Umbilical cord (tissue), 1 donor: ENCODE data around the gene FAM120AOS. TPM values are rescaled to one million over a fixed set of nuclear protein-coding genes. Genes with fewer than 3 reads are reported as not detected.

ENCODE experiments used
- total RNA-seq: library from RNA; depleted of rRNA; stranded (reverse); fragments of >200 nt; gene quantifications from one replicate; pipeline ENCODE4 v1.2.3, GENCODE V29; 2014; ENCODE audit warnings: low replicate concordance; ENCODE audit not compliant: insufficient read depth

FAM120AOS gene
- total RNA-seq, 1 donor from 2014 or later, result 52.5 TPM

Other genes starting within 250 kb of the FAM120AOS start
- 76.3 TPM for gene FAM120A, start 1.9 kb downstream of the FAM120AOS start, total RNA-seq
- 18.1 TPM for gene PHF2, start 123.0 kb upstream of the FAM120AOS start, total RNA-seq